Measurements from ENCODE around the gene PXDN. TPM values are rescaled to one million over a fixed set of nuclear protein-coding genes. Genes with fewer than 3 reads are reported as not detected.

Gene PXDN
- total and polyA plus RNA-seq, 9 of the 15 experiments (the other 6 are each of a cell fraction or from before 2014, with no cell fraction given) = 0.49 TPM; not detected in 8

DNA sequence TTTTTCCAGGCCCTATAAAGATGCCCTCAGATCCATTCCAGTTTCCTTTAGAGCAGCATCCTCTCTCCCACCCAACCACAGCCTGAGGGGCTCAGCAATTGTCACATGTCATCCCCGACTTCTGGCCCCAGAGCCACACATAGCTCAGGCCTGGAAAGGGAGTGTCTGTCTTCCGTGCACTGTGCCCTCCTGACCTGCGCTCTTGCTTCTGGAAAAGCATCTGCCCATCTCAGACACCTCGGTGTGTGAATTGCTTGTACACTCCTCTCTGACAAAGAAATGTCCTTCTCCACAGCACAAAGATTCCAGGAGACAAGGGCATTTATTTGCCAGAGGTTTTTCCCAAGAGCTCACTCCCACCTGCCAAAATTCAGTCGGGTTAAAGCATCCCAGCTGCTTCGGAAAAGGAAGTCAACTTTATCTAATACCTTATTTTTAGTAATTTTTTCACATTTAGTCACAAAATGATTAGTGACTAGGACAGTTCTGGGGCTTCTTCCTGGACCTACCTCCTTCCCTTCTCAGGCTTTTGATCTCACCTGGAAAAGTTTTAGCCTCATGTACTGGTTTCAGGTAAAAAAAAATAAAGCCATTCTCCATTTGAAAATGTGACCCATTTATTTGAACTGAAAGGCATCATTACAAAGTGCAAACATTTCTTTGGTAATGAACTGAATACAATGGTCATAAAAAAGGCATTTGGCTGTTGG, 112.9 kb downstream of the PXDN start:
- in situ Hi-C loops (cut with MboI) = no loop called here
- Histone ChIP-seq H3K79me2 (ENCODE audit: control insufficient read depth, insufficient read depth, low read length) (no peaks in the 10 kb centered on the region), H3K36me3 (ENCODE audit: control insufficient read depth, insufficient read depth, low read length) (no peaks in the 10 kb centered on the region), H2AFZ (ENCODE audit: low read depth, low read length) (no peak overlapping the region), H3K4me1 (replicated peaks in 1 of 2; ENCODE audit: control insufficient read depth in 2 of 2, insufficient read depth in 2 of 2, low read length in 2 of 2) (peaks cover 0 to 4% of the 10 kb centered on the region in 2 experiments; a peak in 1 of 5 replicates), H3K4me3 (no peak overlapping the region), H3K4me2 (ENCODE audit: insufficient read depth, low read length) (no peak overlapping the region), H3K9me3 (replicated peaks; ENCODE audit: control insufficient read depth, insufficient read depth, low read depth, low read length) (no peaks in the 10 kb centered on the region), H3K9ac (ENCODE audit: insufficient read depth in 1 of 2, low read depth in 2 of 2, low read length in 2 of 2) (no peak overlapping the region), H4K20me1 (replicated peaks; ENCODE audit: control insufficient read depth, insufficient read depth, low read length) (0 out of 2 replicates have a peak, but pooled peaks cover 3% of the 10 kb centered on the region), H3K27me3 (ENCODE audit: control insufficient read depth in 2 of 2, insufficient read depth in 2 of 2, low read length in 2 of 2) (peaks cover 9 to 40% of the 10 kb centered on the region in 2 experiments; a peak in 3 of 5 replicates), H3K9me1 (ENCODE audit: control insufficient read depth, insufficient read depth, low read length) (peaks cover 3% of the 10 kb centered on the region), H3K27ac (ENCODE audit: extremely low read depth, low read depth, low read length) (no peak overlapping the region)
- intact Hi-C loops (cut with micrococcal nuclease) = no loop called here
- no TSS peak for BruUV-seq (replicated peaks)
- DNase-seq (ENCODE audit: extremely low read depth in 1 of 4, low spot score in 3 of 4) (no peak), ATAC-seq (no peak), FAIRE-seq (no peak)
- POLR2A ChIA-PET = no interaction called here
- CTCF ChIA-PET (ENCODE audit: low intra/inter-chr PET ratio) = no interaction called here
- WGBS (ENCODE audit: insufficient coverage, low coverage, missing lambda C conversion rate) = 0% methylated on average over 6 of the region's 6 CpGs
- TF ChIP-seq FOXA3 (CRISPR knock-in tag; conservative IDR thresholded peaks at IDR 0.05 in 1 of 2, IDR thresholded peaks at IDR 0.05 in 1 of 2) (no peak), RBM14 (IDR thresholded peaks at IDR 0.05; ENCODE audit: borderline replicate concordance, insufficient read depth, low read depth, low read length) (no peak), PHTF2 (CRISPR knock-in tag; IDR thresholded peaks at IDR 0.05) (no peak), ZNF212 (CRISPR knock-in tag; IDR thresholded peaks at IDR 0.05) (no peak), HOMEZ (CRISPR knock-in tag; IDR thresholded peaks at IDR 0.05) (no peak), STAT5B (CRISPR knock-in tag; IDR thresholded peaks at IDR 0.05) (no peak), MTA1 (IDR thresholded peaks at IDR 0.05; ENCODE audit: borderline replicate concordance) (no peak), ETV1 (tag; conservative IDR thresholded peaks at IDR 0.05; ENCODE audit: low read depth) (no peak), TCFL5 (CRISPR knock-in tag; conservative IDR thresholded peaks at IDR 0.05) (no peak)
- TF ChIP-seq, protein P1, sequence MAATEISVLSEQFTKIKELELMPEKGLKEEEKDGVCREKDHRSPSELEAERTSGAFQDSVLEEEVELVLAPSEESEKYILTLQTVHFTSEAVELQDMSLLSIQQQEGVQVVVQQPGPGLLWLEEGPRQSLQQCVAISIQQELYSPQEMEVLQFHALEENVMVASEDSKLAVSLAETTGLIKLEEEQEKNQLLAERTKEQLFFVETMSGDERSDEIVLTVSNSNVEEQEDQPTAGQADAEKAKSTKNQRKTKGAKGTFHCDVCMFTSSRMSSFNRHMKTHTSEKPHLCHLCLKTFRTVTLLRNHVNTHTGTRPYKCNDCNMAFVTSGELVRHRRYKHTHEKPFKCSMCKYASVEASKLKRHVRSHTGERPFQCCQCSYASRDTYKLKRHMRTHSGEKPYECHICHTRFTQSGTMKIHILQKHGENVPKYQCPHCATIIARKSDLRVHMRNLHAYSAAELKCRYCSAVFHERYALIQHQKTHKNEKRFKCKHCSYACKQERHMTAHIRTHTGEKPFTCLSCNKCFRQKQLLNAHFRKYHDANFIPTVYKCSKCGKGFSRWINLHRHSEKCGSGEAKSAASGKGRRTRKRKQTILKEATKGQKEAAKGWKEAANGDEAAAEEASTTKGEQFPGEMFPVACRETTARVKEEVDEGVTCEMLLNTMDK (IDR thresholded peaks at IDR 0.05; ENCODE audit: borderline replicate concordance, insufficient read depth, low read depth, low read length, poor library complexity, severe bottlenecking) = no peak
- TF ChIP-seq, protein P2, sequence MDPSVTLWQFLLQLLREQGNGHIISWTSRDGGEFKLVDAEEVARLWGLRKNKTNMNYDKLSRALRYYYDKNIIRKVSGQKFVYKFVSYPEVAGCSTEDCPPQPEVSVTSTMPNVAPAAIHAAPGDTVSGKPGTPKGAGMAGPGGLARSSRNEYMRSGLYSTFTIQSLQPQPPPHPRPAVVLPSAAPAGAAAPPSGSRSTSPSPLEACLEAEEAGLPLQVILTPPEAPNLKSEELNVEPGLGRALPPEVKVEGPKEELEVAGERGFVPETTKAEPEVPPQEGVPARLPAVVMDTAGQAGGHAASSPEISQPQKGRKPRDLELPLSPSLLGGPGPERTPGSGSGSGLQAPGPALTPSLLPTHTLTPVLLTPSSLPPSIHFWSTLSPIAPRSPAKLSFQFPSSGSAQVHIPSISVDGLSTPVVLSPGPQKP (CRISPR knock-in tag; IDR thresholded peaks at IDR 0.05) = no peak
- TF ChIP-seq, protein P3, sequence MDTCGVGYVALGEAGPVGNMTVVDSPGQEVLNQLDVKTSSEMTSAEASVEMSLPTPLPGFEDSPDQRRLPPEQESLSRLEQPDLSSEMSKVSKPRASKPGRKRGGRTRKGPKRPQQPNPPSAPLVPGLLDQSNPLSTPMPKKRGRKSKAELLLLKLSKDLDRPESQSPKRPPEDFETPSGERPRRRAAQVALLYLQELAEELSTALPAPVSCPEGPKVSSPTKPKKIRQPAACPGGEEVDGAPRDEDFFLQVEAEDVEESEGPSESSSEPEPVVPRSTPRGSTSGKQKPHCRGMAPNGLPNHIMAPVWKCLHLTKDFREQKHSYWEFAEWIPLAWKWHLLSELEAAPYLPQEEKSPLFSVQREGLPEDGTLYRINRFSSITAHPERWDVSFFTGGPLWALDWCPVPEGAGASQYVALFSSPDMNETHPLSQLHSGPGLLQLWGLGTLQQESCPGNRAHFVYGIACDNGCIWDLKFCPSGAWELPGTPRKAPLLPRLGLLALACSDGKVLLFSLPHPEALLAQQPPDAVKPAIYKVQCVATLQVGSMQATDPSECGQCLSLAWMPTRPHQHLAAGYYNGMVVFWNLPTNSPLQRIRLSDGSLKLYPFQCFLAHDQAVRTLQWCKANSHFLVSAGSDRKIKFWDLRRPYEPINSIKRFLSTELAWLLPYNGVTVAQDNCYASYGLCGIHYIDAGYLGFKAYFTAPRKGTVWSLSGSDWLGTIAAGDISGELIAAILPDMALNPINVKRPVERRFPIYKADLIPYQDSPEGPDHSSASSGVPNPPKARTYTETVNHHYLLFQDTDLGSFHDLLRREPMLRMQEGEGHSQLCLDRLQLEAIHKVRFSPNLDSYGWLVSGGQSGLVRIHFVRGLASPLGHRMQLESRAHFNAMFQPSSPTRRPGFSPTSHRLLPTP (IDR thresholded peaks at IDR 0.05; ENCODE audit: borderline replicate concordance, extremely low read depth, insufficient read length) = no peak

All from K562 (cell line).